GM19397 (cell line): Measurements from ENCODE around the gene HYDIN.

ENCODE experiments used
- ATAC-seq: cut with Tn5 transposase; IDR thresholded peaks from one replicate; pipeline ENCODE4 v1.9.1; 2021; ENCODE audit warnings: mild to moderate bottlenecking, moderate library complexity; ENCODE audit not compliant: unreplicated experiment

Gene HYDIN

DNA sequence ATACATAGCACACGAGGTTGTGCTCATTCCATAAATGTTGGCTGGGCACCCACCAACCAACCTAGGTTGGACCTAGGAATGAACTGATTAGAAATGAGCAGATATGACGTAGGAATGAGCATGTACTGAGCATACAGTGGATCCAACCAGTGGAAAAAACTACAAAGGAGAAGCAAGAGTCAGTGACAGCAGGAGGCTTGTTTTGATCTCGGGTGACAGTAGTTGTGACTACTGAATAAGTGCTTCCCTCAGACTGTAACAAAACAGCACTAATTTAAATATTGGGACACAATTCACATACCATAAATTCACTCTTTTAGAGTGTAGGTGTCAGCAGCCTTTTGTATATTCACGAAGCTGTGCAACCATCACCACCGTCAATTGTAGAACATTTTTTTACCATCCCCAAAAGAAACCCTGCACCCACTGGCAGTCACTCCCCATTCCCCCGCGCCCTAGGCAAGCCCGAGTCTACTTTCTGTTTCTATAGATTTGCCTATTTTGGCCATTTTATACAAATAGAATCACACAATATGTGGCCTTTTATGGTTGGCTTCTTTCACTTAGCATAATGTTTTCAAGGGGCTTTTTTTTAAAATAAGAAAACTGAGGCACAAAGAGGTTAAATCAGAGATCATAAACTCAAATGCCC lies 436.5 kb downstream of the HYDIN start:
- peak; percentile 46 for ATAC-seq

DNA sequence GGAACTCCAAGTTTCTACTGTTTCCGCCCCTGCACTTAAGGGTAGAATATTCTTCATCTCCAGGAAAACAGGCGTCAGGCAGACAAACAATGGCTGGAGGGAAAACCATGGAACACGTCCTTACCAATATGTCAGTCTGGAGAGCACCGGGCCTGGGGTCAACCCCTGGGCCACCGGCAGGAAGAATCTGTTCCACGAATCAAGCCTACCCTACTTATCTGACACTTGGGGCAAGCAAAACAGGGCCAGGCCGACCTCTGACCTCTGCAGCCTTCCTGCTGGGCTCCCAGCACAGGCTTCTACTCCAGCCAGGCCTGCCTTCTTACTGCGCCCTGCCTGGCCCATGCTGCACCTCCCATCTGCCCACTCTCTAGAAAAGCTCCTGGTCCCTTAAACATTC lies 439.7 kb downstream of the HYDIN start:
- no peak for ATAC-seq

DNA sequence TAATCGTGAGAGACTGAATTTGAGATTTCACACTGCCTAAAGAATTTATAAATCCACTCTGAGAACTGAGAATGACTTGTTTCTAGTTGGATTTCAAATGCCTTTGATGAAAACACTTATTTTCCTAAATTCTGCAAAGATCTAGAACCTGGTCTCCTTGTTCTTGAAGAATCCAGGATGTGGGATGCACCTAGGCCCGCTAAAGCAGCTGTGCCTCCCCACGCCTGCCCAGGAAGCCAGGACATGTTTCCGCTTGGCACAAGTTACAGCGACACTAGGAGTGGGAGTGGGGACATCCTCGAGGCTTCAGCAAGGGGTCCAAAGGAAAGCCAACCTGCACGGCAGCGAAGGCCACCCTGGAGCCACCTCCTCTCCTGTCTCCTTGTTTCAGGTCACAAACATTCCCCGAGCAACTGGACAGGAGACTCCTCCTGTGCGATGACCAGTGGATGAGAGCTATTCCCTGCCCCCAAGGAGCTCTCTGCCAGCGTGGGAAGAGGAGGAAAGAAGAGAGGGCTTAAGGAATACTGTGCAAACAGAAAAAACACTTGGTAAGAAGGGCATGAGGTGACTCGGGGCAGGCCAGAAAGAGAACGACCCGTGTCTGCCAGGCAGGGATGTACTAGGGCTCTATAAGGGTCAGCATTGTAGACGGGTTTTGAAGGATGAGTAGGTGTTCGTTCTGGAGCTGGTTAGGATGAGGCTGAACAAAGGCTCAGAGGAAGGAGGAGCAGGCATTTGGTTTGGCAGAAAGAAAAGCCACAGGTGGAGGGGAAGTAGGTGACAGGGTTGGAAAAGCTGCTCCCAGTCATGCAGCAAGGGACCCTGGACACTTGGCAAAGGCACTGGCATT lies 440.7 kb downstream of the HYDIN start:
- ATAC-seq, result no peak

DNA sequence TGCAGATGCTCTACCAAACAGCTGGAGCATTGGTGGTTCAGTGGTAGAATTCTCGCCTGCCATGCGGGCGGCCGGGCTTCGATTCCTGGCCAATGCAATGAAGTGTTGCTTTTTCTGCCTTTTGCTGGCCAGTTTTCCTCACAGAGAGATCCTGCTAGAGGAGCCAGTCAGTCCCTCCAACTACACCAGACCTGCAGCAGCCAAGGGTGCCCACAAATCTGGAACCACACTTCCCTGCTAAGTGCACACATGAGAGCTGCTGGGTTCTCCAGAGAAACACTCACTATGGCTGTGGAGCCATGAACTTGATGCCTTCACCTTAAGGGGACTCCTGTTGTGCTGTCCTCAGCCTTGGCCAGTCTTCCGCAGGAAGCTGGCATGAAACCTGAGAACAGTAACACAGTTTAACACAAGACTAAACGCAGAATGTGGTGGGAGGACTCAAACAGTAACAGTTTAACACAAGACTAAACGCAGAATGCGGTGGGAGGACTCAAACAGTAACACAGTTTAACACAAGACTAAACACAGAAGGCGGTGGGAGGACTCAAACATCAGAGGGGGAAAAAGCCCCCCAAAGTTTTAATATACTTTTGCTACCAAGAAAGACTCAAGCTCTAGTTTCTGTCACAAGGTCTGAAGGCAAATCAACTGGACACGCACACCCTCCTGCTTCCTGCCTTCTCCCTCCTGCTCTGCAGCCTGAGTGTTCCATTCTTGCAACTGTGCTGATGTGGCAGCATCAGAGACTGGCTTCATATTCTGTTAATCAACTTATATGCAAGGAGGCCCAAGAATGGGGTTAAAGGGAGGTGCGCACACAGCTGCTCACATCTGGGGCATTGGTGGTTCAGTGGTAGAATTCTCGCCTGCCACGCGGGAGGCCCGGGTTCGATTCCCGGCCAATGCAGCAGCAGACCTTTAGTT lies 441.6 kb downstream of the HYDIN start:
- no peak for ATAC-seq

DNA sequence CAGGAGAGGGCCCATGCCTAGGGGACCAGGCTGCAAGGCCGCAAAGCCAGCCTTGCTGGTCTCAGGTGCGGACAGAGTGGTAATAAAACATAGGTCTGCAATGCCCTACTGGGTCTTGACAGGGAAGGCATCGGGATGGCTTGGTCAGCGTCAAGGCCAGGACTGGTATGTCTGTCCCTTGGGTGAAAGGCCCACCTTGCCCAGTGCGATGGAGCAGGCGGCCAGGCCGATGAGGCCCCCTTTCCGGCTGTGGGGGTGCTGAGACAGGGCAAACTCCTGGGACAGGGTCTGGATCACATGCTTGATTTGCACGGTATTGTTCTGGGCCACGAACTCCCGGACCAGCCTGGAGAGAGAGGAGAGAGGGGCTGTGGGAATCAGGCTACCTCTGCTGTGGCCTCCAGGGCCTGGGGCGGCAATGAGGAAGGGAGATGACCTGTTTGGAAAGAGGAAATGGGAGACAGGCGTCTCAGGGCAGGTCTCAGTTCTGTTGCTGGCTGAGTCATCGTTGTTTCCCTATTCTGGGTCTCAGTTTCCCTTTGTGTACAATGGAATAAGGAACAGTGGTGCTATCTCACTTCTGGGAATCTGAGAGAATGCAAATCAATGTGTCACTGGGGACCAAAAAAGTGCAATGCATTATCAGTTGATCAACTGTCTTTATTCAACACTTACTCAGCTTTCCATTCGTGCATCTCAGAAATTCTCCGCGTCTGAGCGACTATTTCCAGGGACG lies 444.3 kb downstream of the HYDIN start:
- no peak for ATAC-seq

DNA sequence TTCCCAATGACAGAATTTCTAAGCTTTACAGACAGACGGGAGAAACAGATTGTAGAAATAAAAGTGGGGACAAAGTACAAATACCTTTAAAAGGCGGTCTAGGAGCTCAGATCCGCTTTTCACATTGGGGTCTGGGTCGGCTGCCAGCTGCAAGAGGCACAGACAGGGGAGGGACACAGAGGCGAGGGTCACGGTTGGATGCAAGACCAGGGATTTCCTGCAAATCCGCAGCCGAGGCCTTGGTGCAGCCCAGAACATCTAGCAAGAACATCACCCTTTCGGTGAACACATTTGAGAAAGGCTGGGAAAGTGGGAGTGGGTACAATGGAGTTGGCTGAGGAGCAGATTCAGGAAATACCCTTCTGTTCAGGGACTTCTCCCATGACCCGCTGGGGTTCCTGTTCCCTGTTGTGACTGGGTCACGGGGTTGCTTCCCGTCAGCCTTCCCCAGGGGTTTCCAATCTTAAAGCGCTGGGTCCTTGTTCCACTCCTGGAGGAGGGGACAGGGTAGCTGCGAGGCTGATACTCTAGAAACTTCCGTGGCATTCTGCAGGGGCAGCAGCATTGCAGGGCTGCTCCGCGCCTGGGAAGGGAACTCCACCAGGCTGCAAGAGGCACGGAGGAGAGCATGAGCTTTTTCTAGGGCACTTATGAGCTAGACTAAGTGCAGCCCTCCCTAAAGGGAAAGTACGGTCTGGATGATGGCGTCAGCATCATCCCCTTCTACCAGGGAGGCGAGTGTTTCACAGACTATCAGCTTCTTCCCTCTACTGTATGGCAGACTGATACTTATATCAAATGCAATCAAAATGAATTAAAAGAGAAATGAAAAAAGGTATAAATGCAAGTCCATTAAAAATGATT lies 445.6 kb downstream of the HYDIN start:
- no peak for ATAC-seq

DNA sequence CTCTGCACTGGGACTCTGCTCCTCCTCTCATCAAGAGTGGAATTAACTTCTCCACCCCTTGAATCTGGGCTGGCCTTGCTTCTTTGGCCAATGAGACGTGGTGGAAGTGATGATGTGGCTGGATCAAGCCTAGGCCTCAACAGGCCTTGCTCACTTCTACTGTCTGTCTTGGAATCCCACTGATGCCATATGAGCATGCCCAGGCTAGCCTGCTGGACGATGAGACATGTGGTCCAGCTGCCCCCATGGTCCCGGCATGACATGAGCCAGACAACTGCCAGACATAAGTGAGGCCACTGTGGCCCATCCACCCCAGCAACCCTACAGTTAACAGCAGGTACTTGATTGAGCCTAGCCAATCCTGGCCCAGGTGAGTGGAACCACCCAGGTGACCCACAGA lies 448.3 kb downstream of the HYDIN start:
- ATAC-seq, result no peak

DNA sequence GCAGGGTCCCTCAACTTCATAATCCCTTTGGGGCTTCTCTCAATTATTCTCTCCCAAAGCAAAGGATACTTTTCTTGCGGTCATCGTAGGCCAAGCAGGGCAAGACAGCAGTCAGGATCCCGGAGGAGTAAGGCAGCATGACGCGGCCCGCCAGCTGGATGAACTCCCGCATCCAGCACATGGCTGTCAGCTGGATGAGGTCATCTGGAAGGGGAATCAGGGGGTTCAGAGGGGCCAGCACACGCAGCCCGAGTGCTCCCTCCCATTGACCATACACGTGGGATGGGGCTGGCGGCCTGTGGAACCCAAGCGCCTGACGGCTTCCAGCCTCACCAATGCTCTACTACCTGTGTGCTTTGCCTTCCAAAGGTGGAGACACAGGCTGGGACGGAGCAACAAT lies 448.7 kb downstream of the HYDIN start:
- no peak for ATAC-seq

DNA sequence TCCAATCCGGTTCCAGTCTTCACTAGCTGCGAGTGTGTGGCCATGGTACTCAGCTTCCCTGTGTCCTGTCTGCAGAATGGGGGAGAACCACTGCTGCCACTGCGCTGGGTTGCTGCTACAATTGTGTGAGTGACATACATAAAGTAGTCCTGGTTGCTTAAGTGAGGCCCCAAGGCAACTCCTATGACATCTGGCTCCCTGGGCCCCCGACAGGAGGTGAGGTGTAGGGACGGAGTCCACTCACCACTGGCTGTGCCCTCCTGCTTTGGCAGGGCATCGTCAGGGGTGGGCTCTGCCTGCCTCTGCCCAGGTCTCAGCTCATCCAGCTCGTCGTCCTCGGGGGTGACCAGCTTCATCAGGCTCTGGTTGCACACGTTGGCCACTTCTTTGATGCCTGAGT lies 450.0 kb downstream of the HYDIN start:
- no peak for ATAC-seq

DNA sequence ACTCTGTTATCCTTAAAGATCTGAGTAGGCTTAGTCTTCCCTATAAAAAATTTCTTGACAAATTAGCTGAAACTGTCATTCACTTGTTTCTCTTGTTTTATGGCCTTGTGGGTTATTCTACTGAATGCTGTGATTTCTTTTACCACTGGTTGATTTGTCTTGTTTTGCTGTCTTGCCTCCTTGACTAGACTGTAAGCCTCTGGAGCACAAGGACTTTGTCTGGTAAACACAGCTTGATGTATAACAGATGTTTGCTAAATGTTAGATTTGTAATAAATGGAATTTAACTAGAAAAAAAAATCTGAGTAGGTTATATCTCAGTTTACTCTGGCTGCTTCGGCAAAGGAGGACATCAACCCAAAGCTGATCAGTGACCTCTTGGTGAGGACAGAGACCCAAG lies 451.2 kb downstream of the HYDIN start:
- no peak for ATAC-seq

DNA sequence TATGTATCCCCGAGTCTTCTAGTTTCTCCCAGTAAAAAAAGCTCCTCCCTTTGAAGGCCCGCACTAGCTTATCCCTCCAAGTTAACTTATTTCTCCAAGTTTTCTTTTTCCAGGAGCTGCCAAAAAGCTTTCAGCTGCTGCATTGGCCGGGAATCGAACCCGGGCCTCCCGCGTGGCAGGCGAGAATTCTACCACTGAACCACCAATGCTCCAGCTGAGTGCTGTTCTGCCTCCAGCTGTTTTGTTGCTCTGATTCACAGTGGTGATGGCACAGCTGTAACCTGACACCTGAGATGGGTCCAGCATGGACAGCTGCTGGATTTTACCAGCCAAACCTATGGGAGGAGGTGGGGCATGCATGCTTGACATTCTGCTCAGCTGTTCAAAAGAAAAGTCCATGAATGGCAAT lies 451.6 kb downstream of the HYDIN start:
- ATAC-seq, result no peak

DNA sequence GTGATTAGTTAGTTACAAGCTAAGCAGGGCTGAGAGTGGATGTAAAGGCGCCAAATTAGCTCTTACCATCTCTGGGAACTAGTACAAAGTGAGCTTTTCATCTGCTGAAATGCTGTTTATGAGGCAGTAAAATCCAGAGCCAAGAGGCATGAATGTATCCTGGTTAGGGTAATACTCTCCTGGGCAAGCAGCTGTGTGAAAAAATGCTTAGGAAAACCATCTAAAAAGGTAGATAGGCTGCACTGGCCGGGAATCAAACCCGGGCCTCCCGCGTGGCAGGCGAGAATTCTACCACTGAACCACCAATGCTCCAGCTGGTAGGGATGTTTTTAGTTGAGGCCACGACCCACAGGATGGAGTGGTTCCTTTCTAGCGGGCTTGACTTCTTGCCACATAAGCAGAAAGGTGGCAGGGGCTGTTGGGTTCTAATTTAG lies 452.5 kb downstream of the HYDIN start:
- no peak for ATAC-seq

DNA sequence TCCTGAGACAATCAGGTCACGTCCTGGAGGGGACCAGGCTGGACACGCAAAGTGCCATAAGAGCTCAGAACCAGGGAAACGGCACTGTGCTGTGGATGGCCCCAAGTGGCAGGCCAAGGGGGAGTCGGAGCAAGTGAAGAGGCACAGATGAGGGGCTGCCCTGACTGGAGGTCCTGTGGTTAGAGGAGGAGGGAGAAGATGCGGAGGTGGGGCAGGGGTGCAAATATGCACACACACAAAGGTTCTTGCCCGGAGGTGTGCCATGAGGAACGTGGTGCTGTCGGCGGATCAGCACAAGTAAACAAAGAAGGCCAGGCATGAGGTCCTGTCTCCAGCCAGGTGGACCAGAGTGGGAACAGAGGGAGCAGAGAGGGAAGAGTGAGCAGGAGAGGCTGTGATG lies 453.0 kb downstream of the HYDIN start:
- ATAC-seq, result no peak

DNA sequence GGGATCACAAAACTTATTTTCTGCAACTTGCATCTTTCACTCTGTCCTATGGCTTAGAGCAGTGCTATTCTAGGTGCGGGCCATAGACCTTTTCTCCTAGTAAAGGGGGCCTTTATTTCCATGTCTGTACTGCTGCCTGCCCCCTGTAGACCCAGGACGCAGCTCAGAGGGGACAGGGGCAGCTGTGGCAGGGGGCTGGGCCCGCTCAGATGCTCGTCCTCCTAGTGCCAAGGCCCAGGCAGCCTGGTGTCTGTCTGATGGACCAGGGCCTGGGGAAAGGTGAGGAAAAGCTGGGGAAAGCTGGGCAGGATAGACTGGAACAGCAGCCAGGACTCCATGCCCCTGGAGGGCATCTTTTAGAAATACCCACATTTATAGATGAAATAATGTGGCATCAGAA lies 455.1 kb downstream of the HYDIN start:
- ATAC-seq, result no peak

DNA sequence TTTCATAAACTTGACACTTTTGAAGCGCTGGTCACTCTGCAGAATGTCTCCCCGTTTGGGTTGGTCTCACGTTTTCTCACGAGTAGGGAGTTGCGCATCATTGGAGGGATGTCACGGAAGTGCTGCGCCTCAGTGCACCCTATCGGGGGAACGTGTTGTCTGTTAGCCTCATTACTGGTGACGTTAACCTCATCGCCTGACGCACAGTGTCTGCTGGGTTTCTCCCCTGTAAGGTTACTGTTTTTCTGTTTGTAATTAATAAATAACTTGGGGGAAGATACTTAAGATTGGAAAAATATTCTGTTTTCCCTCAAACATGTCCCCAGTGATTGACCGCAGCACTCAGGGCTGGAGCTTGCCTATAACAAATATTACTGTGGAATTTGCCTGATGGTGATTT lies 456.3 kb downstream of the HYDIN start:
- ATAC-seq, result no peak

DNA sequence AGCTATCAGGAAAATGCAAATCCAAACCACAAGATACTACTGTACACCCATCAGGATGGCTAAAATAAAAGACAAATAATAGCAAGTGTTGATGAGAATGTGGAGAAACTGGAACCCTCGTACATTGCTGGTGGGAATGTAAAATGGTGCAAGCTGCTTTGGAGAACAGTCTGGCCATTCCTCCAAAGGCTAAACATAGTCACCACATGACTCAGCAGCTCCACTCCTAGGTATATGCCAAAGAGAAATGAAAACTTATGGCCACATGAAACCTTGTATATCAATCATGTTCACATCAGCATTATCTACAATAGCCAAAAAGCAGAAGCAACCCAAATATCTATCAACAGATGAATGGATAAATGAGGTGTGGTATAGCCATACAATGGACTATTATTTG lies 458.0 kb downstream of the HYDIN start:
- no peak for ATAC-seq

DNA sequence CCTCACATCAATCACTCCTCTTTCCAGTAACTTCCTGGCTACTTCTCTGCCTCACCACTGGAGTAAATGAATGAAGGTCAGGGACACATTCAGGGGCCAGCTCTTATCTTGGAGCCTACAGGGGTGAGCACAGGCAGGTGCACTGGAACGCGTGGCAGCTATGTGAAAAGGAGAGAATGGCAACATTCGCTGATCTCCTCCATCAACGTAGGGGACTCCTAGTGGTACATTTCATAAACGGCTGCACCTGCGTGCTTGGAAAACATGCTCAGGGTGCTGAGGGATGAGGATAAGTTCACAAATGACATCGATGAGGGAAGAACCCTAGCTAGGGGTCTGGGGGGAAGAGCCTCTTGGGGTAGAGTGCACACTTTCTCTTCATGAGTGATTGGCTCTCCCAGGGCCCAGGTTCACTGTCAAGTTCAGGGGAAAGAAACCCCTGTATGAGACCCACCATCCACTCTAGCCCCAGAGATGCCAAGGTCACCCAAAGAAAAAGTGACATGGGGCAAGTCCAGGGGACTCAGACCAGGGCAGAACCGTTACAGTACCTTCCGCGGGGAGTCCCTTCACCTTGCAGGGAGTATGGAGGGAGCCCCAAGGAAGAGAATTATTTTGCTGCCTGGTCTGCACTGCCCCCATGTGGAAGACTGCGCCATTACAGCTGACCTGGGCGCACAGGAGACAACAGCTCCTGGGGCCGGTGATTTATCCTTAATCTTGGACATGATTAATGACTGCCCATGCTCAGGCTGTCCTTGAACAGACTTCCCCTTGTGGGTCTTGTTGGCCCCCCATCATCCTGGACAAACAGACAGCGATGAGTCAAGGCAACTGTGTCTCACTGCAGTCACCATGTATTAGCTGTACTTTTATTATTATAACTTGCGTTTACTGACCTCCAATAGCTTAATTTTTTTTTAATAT lies 459.6 kb downstream of the HYDIN start:
- no peak for ATAC-seq

DNA sequence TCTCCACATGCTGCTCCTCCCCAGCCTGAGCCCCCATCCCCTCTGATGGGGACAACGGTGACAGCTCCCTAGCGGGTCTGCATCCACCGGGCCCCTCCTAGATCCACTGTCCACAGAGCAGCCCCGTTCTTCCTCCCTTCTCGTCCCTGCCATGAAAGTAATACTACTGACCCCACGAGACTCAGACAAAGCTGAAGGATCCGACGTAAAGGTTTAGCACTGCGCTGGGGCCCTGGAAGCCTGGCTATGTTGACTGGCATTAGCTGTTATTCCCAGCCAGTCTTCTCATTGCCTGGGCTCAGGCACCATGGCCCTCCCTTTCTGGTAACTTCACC lies 460.3 kb downstream of the HYDIN start:
- no peak for ATAC-seq

DNA sequence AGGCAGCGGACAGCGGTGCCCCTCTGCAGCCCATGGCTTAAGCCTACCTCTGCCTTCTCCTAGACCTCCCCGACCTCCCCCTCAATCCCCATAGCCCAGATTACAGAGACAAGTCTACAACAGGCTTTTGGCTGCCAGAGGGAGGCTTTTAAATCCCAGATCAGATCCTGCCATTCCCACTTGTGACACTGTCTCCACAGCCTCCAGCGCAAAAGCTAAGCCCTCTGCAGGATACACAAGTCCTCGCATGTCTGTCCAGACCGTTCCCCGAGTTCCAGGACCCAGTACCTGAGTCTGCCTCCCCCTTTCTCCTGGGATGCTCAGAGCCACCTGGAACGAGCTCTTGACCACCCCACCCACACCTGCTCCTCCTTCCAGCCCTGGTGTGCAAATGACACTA lies 460.8 kb downstream of the HYDIN start:
- no peak for ATAC-seq
